Measurements from ENCODE around the gene IFT81. TPM values are rescaled to one million over a fixed set of nuclear protein-coding genes. Genes with fewer than 3 reads are reported as not detected.
"Not testable (repeated sequence)": the region's sequence is repeated elsewhere in the genome, so short reads cannot be mapped to it uniquely, and the experiment has no call there.

Gene IFT81
- total RNA-seq, 2 experiments from 2014 or later, result 2.5 to 2.9 TPM

DNA sequence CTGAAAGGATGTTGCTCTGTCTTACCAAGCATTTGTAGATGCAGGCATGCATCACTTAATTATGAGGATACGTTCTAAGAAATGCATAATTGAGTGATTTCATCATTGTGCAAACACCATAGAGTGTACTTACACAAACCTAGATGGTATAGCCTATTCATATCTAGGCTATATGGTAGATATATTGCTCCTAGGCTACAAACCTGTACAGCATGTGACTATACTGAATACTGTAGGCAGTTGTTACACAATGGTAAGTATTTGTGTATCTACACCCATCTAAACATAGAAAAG is 75.9 kb downstream of the IFT81 start:
- Mint-ChIP-seq H3K27me3 (no peaks in the 10 kb centered on the region), H3K36me3 (ENCODE audit: low read depth) (no peaks in the 10 kb centered on the region), H3K27ac (no peak overlapping the region), H3K4me1 (peaks cover 11% of the 10 kb centered on the region), H3K4me3 (no peak overlapping the region), H3K9me3 (no peaks in the 10 kb centered on the region)
- DNase-seq, result no peak
- CTCF ChIA-PET, result no interaction called here
- POLR2A ChIA-PET, result no interaction called here

DNA sequence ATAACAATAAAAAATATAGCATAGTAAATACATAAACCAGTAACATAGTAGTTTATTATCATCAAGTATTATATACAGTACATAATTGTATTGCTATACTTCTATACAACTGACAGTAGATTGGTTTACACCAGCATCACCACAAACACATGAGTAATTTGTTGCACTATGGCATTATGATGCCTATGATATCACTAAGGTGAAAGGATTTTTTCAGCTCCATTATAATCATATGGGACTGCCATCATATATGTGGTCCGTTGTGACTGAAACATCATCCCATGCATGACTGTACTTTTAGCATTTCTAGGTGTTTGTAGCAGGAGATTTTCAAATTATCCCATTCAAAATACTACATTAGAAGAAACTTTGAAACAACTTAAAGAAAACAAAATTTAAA is 77.8 kb downstream of the IFT81 start:
- Mint-ChIP-seq H3K36me3 (ENCODE audit: low read depth) (no peaks in the 10 kb centered on the region), H3K9me3 (no peaks in the 10 kb centered on the region), H3K27ac (no peak overlapping the region), H3K27me3 (no peaks in the 10 kb centered on the region), H3K4me1 (peaks cover 11% of the 10 kb centered on the region), H3K4me3 (no peak overlapping the region)
- ChIA-PET POLR2A (no interaction called here), CTCF (no interaction called here)
- DNase-seq, result no peak

DNA sequence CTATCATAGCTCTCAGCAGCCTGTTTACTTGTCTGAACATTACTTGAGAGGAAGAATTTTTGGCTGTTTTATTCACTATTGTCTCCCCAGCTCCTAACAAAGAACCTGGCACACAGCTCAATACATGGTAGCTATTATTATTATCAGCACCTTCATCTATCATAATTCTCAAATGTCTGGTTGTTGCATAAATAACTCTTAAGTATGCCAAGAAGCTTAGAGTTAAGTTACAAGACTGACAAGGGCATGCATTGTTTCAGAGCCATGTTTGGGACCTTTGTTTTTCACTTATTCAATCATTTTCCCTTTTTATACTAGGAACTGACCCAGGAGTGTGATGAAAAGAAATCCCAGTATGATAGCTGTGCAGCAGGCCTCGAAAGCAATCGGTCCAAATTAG is 79.4 kb downstream of the IFT81 start:
- Mint-ChIP-seq H3K4me1 (peaks cover 11% of the 10 kb centered on the region), H3K27ac (peak overlapping the region; percentile 2), H3K36me3 (ENCODE audit: low read depth) (no peaks in the 10 kb centered on the region), H3K9me3 (no peaks in the 10 kb centered on the region), H3K27me3 (no peaks in the 10 kb centered on the region), H3K4me3 (no peak overlapping the region)
- ChIA-PET POLR2A (interaction anchor here (0.6 kb wide), 1 partner anchor 796 kb away, joined by 3 read pairs; no protein-coding TSS in a partner anchor), CTCF (no interaction called here)
- DNase-seq, result no peak

DNA sequence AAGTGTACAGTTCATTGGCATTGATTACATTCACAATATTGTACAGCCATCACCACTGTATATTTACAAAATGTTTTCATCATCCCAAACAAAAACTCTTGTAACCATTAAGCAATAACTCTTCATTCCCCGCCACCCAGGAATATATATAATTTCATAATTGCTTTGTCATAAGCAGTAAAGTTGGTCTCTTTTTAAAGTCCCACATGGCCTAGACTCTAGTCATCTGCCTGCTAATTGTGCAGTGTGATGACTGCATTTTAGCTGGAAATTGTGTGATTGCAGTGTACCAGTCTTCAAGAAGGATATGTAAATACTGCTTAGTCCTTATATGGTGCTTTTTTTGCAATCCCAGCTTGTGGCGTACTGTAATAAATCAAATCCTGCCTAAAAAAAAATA is 81.8 kb downstream of the IFT81 start:
- Mint-ChIP-seq H3K9me3 (no peaks in the 10 kb centered on the region), H3K4me1 (no peaks in the 10 kb centered on the region)

DNA sequence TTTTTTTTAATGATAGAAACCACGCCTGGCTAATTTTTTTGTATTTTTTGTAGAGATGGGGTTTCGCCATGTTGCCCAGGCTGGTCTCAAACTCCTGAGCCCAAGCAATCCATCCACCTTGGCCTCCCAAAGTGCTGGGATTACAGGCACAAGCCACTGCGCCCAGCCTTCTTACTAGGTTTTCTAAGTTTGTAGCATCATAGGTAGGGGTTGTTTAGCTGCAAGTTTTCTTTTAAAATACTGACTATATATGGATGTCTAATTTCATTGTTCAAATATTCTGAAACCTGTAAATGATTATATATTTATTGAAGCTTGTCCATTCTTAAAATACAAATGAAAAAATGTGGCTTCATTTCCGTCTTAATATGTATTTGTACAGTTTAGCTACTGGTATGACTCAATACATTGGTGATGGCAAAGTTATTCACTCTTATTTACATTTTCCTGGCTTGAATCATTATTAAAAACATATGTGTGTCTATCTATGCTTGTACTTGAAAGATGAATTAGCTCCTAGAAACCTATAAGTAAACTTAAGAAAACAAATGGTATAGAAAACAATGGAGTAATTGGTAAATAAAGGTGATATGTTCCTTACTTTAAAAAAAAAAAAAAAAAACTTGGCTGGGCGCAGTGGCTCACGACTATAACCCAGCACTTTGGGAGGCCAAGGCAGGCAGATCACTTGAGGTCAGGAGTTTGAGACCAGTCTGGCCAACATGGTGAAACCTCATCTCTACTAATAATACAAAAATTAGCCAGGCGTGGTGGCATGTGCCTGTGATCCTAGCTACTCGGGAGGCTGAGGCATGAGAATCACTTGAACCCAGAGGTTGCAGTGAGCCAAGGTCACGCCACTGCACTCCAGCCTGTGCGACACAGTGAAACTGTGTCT is 87.7 kb downstream of the IFT81 start:
- CTCF ChIA-PET, result interaction anchor here (0.6 to 0.7 kb wide), 2 partner anchors 15 to 61 kb away, joined by 4 to 5 read pairs; no protein-coding TSS in a partner anchor
- H3K4me1 Mint-ChIP-seq; DNase-seq; H3K9me3 Mint-ChIP-seq; H3K36me3 Mint-ChIP-seq (ENCODE audit: low read depth); H3K4me3 Mint-ChIP-seq; H3K27me3 Mint-ChIP-seq; H3K27ac Mint-ChIP-seq; POLR2A ChIA-PET: not testable (repeated sequence)

More for the DNA sequence above, 81.8 kb downstream of the IFT81 start:
- Mint-ChIP-seq H3K27me3 (no peaks in the 10 kb centered on the region), H3K4me3 (no peak overlapping the region), H3K36me3 (ENCODE audit: low read depth) (no peaks in the 10 kb centered on the region), H3K27ac (no peak overlapping the region)
- DNase-seq, result no peak
- ChIA-PET POLR2A (no interaction called here), CTCF (interaction anchor here (1.0 kb wide), 1 partner anchor 15 kb away, joined by 3 read pairs; no protein-coding TSS in a partner anchor)

DNA sequence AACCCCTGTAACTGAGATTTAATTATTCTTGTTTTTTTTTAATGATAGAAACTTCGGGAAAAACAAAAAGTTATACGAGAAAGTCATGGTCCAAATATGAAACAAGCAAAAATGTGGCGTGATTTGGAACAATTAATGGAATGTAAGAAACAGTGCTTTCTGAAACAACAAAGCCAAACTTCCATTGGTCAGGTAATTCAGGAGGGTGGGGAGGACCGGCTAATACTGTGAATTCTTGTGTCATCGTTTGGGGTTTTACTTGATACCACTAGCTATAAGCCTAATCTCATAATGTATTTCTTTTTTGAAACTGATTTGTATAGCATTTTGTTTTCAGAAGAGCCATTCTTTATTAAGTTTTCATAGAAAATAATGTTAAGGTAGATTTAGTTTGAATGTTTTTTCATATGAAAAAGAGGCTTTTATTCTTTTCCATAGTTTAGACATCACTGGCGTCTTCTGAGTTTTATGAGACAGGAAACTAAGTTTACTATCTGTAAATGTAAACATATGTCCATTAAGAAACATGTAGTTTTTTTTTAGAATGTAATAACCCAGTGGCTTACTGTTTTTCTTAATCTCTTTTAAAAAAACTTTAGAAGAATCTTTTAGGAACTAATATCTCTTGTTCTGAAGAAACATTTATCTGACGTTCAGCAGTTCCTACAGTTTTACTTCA is 94.0 kb downstream of the IFT81 start:
- no peak for DNase-seq
- no peak overlapping the region for H3K4me3 Mint-ChIP-seq
- ChIA-PET CTCF (no interaction called here), POLR2A (no interaction called here)
- peaks cover 8% of the 10 kb centered on the region for H3K27me3 Mint-ChIP-seq
- peaks cover 5% of the 10 kb centered on the region for H3K9me3 Mint-ChIP-seq
- H3K36me3 Mint-ChIP-seq (ENCODE audit: low read depth), result peaks cover 2% of the 10 kb centered on the region
- no peak overlapping the region for H3K27ac Mint-ChIP-seq
- no peaks in the 10 kb centered on the region for H3K4me1 Mint-ChIP-seq

DNA sequence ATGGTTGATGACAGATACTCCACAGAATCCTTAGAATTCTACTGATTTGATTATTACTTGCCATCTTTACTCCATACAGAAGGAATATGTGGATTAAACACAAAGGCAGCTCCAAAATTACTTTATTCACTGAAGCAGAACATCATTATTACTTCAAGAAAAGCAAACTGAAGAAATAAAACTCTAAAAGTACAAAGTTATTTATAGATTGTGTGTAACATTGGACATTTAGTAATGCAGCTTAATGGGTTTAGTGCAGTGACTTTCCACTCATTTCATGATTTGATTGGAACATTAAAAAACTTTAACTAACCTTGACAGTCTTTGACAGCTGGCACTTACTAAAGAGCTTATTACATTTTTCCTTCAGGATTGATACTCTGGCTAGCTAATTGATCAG is 97.9 kb downstream of the IFT81 start:
- ChIA-PET CTCF (interaction anchor here (1.3 kb wide), 1 partner anchor 8 kb away, joined by 3 read pairs; no protein-coding TSS in a partner anchor), POLR2A (no interaction called here)
- no peaks in the 10 kb centered on the region for H3K4me1 Mint-ChIP-seq
- H3K27me3 Mint-ChIP-seq, result peaks cover 5% of the 10 kb centered on the region
- H3K4me3 Mint-ChIP-seq, result no peak overlapping the region
- no peaks in the 10 kb centered on the region for H3K36me3 Mint-ChIP-seq (ENCODE audit: low read depth)
- no peak for DNase-seq
- H3K9me3 Mint-ChIP-seq, result no peaks in the 10 kb centered on the region
- H3K27ac Mint-ChIP-seq, result no peak overlapping the region

DNA sequence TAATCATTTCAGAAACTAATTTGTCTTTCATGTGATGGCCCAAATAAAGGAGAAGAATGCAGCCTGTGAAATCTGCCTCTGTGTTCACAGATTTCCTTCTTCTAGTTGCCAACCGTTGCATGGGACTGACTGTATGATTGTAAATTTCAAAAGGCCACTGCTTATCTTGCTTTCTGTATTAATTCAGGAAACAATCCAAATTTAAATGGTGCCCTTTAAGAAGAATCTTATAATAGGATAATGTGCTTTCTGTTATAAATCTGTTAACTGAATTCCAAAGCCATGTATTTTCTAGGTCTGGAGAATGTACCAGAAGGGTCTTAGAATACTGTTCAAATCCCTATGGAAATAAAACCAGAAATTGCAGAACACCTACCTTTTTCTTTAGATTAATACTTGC is 98.3 kb downstream of the IFT81 start:
- POLR2A ChIA-PET, result no interaction called here
- no peak overlapping the region for H3K27ac Mint-ChIP-seq
- peaks cover 5% of the 10 kb centered on the region for H3K27me3 Mint-ChIP-seq
- H3K4me3 Mint-ChIP-seq, result no peak overlapping the region
- CTCF ChIA-PET, result no interaction called here
- DNase-seq, result no peak
- H3K36me3 Mint-ChIP-seq (ENCODE audit: low read depth), result no peaks in the 10 kb centered on the region
- no peaks in the 10 kb centered on the region for H3K9me3 Mint-ChIP-seq
- H3K4me1 Mint-ChIP-seq, result no peaks in the 10 kb centered on the region

DNA sequence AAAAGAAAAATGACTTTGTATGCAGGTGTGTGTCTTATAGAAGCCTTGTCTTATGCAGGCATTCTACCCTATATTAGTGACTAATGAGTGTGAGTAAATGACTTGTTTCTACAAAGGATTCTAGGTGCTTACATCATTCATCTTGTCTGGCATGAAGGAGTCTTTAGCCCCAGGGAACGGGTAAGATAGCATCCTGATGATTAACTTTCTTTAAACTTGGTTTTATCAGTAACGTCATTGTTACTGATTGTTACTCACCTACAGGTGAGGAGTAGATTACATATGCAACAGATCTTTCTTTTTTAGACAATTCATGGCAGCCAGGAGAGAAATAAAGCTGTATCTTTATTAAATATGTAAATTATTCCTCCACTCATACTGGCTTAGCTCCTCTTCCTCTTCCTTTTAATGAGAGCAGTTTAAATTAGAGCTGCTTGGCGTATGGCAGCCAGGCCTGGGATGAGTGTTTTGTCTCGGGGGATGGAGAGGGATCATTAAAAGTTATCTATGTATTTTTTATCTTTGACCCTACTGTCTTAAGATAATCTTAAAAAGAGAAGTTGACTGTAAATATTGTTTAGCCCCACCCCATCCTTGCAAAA is 99.7 kb downstream of the IFT81 start:
- ChIA-PET POLR2A (interaction anchor here (0.7 kb wide), 1 partner anchor 122 kb away, joined by 3 read pairs; no protein-coding TSS in a partner anchor), CTCF (no interaction called here)
- Mint-ChIP-seq H3K9me3 (no peaks in the 10 kb centered on the region), H3K4me3 (no peak overlapping the region), H3K36me3 (ENCODE audit: low read depth) (no peaks in the 10 kb centered on the region), H3K4me1 (no peaks in the 10 kb centered on the region), H3K27me3 (peaks cover 6% of the 10 kb centered on the region), H3K27ac (no peak overlapping the region)
- no peak for DNase-seq

DNA sequence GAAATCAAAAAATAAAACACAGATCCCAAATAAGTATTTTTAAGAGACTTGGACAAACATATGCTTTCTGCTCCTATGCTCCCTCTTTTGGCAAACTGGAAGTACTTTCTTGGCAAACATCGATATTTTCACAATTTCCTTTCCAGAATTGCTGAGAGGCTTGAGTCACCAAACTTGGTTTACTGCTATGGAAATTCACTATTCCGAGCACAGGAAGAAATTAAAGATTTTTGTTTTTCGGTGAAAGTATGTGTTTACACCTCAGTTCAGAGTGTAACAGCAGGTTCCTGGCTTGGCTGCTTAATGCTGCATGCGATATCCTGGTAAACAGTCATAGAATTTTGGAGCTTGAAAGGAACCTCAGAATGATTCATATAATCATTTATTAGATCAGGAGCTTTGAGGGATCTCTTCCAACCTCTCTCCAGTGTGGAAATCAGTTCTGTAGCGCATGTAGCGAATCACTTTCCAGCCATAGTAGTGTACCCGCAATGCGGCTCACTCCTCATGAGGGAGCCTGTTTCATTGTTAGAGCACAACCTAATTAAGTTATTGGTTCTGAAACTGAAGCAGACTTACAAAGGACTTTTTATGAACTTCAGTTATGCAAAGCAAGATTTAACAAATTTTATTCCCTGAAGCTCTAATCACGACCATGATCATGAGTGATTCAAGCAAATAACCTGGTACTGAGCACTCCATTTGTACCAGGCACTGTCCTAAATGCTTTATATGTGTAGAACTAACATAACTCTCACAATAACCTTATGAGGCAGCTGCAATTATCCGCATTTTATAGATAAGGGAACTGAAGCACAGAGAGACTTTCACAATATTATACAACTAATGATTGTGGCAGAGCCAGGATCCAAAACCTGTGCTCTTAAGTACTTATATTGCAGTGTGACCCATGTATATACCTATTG is 100.5 kb downstream of the IFT81 start:
- no peak overlapping the region for H3K27ac Mint-ChIP-seq
- no peaks in the 10 kb centered on the region for H3K36me3 Mint-ChIP-seq (ENCODE audit: low read depth)
- H3K9me3 Mint-ChIP-seq, result no peaks in the 10 kb centered on the region
- ChIA-PET CTCF (no interaction called here), POLR2A (no interaction called here)
- no peaks in the 10 kb centered on the region for H3K4me1 Mint-ChIP-seq
- DNase-seq, result no peak
- H3K27me3 Mint-ChIP-seq, result peaks cover 10% of the 10 kb centered on the region
- H3K4me3 Mint-ChIP-seq, result no peak overlapping the region

DNA sequence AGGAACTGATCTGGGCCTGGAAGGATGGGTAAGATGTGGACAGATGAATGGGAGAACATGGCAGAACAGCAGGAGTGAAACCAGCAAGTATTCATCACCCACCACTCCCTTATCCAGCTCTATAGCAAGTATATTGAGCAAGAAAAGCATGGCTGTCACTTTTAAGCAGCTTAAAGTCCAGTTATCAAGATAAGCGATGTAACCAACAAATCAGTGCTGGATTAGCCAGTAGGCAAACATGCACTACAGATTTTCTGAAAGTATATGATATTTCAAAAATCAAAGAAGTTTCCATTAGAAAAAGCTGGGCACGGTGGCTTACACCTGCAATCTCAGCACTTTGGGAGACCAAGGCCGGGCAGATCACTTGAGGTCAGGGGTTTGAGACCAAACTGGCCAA is 103.0 kb downstream of the IFT81 start:
- Mint-ChIP-seq H3K4me3 (no peak overlapping the region), H3K9me3 (no peaks in the 10 kb centered on the region), H3K4me1 (no peaks in the 10 kb centered on the region), H3K36me3 (ENCODE audit: low read depth) (no peaks in the 10 kb centered on the region), H3K27me3 (peaks cover 14% of the 10 kb centered on the region), H3K27ac (no peak overlapping the region)
- CTCF ChIA-PET, result no interaction called here
- POLR2A ChIA-PET, result no interaction called here
- no peak for DNase-seq

DNA sequence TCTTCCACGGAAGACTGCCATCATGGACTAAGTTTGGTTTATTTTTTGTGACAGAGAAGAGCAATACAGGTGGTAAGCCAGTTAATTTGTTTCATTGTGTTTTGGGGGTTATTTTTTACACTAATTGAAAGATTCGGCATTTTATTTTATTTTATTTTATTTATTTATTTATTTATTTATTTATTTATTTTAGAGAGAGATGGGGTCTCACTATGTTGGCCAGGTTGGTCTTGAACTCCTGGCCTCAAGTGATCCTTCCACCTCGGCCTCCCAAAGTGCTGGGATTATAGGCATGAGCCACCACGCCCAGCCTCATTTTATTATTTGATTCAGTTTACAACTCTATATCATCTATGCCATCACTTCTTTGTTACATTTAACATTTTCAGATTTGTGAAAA is 104.2 kb downstream of the IFT81 start:
- peaks cover 14% of the 10 kb centered on the region for H3K27me3 Mint-ChIP-seq
- H3K36me3 Mint-ChIP-seq (ENCODE audit: low read depth); DNase-seq; H3K9me3 Mint-ChIP-seq; H3K4me1 Mint-ChIP-seq; H3K4me3 Mint-ChIP-seq; H3K27ac Mint-ChIP-seq; POLR2A ChIA-PET: not testable (repeated sequence)
- CTCF ChIA-PET, result interaction anchor here (0.6 kb wide), 2 partner anchors 430 to 951 kb away, joined by 3 to 4 read pairs; no protein-coding TSS in a partner anchor
